Measurements from ENCODE around the gene C16orf46. TPM values are rescaled to one million over a fixed set of nuclear protein-coding genes. Genes with fewer than 3 reads are reported as not detected.
A peak's percentile ranks its signal among the peaks of the same experiment; 100 is the strongest.

Gene C16orf46, protein sequence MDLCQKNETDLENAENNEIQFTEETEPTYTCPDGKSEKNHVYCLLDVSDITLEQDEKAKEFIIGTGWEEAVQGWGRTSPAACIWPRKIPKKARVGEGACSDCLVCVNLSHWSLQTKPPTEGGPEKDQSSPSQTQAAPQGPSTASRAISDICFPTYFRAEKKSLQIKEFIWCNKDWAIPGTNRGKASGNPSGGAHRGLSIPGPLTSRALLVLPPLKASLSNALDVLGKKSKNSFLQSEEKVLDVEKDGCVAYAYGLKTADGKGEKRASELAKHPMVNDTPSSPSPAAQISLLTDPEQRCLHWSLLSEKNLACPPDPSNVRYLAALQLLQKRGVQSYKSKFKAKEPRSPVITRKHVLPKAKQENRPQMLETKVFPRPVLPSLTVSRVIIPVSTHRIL
- 1 to 10 TPM in 4 of 6 donors, under 1 TPM in 1, not detected in 1; 0.76 to 8.4 (median 3.6) TPM for total RNA-seq

DNA sequence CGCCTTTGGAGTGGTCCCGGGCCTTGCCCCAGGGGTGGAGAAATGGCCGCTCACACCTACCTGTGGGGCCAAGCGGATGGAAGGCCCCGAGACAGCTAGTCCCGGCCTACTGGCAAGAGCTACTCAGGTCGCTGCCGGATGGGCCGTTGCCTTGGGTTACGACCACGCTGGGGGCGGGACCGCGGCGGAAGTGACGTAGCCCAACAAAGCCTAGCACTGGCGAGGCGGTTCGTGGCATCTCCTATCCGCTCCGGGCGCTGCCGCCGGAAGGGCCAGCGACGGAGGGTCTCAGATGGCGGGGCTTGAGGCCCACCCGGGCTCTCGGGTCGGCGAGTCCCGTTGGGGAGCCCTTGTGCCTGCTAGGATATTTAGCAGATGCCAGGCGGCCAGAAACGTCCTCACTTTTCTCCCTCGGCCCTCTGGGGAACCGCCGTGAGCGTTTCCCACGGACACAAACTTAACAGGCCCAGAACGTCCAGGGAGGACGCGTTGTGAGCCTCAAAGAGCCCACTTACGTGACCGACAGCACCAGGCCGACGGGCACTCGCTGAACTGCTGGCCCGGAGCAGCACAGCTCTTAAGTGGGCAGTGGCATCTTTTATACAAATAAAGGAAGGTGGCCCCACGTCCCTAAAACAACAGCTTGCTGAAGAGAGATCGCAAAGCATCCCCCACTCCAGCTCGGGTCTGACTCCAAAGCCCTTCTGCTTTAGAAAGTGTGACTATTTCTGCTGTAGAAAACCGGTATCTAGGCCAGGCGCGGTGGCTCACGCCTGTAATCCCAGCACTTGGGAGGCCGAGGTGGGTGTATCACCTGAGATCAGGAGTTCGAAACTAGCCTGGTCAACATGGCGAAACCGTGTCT is at the start of gene C16orf46:
C16orf46 (minus strand) TSS at position 163 of the 865 bp plus-strand sequence. CDS start 13,283 bp downstream, outside the sequence.
- Histone ChIP-seq H3K36me3 (no peaks in the 10 kb centered on the region), H3K4me1 (peaks cover 4 to 14% (median 8%) of the 10 kb centered on the region in 4 donors), H3K27ac (peak within 1 kb of the TSS; percentile 91 to 96 (median 94)), H3K27me3 (no peaks in the 10 kb centered on the region), H3K4me3 (peak within 1 kb of the TSS; percentile 58 to 97 (median 72)), H3K9me3 (no peaks in the 10 kb centered on the region)
- TF ChIP-seq EP300 (IDR thresholded peaks at IDR 0.05), result peak in 1 of 4 donors; percentile 60
- peak in 3 of 4 donors; percentile 66 to 90 (median 89) for TF ChIP-seq POLR2A (IDR thresholded peaks at IDR 0.05)
- TF ChIP-seq POLR2AphosphoS5 (IDR thresholded peaks at IDR 0.05), result peak; percentile 93 to 95
- TF ChIP-seq, protein P1, sequence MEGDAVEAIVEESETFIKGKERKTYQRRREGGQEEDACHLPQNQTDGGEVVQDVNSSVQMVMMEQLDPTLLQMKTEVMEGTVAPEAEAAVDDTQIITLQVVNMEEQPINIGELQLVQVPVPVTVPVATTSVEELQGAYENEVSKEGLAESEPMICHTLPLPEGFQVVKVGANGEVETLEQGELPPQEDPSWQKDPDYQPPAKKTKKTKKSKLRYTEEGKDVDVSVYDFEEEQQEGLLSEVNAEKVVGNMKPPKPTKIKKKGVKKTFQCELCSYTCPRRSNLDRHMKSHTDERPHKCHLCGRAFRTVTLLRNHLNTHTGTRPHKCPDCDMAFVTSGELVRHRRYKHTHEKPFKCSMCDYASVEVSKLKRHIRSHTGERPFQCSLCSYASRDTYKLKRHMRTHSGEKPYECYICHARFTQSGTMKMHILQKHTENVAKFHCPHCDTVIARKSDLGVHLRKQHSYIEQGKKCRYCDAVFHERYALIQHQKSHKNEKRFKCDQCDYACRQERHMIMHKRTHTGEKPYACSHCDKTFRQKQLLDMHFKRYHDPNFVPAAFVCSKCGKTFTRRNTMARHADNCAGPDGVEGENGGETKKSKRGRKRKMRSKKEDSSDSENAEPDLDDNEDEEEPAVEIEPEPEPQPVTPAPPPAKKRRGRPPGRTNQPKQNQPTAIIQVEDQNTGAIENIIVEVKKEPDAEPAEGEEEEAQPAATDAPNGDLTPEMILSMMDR (IDR thresholded peaks at IDR 0.05), result peak in 1 of 6 experiments; percentile 8
- ATAC-seq (ENCODE audit: low FRiP score in 2 of 2) (peak; percentile 99), DNase-seq (peak; percentile 98 to 100)
- 13 to 44% methylated on average over 13 to 51 of the region's 59 CpGs for WGBS, 2 donors

DNA sequence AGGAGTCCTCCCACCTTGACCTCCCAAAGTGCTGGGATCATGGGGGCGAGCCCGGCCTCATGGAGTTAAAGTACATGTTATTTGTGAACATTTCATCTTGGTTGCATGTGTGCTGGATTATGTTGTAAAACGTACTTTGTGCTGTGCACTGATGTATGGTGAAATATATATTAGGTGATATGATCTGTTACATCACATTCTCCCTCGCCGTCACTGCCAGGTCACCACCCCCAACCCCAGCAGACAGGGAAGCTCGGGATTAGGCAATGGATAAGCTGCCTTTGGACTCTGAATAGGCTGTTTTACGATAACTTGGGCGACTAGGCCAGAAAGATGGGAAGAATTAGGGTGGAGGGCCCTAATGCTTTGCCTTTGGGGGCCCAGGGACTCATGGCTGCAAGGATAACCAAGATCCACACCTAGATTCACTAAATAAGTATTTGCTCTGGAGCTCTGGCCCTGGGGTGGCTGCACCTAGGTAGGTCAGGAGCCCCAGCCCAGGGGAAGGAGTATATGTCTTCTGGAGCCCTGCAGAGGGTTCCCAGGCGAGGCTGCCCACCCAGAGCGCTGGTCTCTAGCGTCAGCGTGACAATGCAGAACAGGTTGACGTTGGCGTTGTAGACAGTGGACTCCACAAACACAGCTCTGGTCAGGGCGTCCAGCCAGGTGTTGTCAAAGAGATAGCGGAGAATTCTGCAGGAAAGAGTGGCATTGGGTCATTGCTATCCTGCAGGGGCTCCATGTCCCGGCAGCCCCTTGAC is 46.2 kb upstream of the C16orf46 start:
- Histone ChIP-seq H3K27ac (no peak overlapping the region), H3K27me3 (no peaks in the 10 kb centered on the region), H3K4me3 (no peak overlapping the region), H3K36me3 (no peaks in the 10 kb centered on the region), H3K4me1 (no peaks in the 10 kb centered on the region), H3K9me3 (no peaks in the 10 kb centered on the region)
- no peak for ATAC-seq (ENCODE audit: low FRiP score in 2 of 2)
- TF ChIP-seq, protein P1 (IDR thresholded peaks at IDR 0.05), result no peak
- TF ChIP-seq EP300 (IDR thresholded peaks at IDR 0.05) (no peak), POLR2A (IDR thresholded peaks at IDR 0.05) (no peak), POLR2AphosphoS5 (IDR thresholded peaks at IDR 0.05) (no peak)
- DNase-seq, result no peak
- WGBS, 2 donors, result 79 to 84% methylated on average over 8 to 17 of the region's 17 CpGs

DNA sequence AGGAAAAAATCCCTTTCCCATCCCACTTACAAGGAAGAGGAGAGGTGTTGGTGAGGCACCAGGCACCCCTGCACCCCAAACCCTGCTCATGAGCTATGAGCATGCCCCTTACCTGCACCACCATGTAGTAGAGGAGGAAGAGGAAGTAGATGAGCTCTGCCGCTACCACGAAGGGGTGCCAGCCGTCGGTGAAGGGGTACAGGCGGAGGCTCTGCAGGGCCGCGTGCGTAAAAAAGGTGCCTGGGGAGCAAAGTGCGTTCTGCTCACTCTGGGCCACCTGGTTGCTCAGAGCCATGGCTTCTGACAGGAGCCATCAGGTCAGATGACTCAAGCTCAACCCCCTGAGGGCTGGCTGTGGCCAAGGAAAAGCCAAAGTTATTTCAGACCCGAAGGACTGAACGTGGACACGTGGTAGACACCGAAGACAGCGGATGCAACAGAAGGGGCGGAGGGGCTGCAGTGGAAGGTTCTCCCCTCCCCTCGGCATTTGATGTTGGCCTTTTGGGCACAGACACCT is 44.5 kb upstream of the C16orf46 start:
- H3K27me3 ChIP-seq, result no peaks in the 10 kb centered on the region
- H3K4me1 ChIP-seq, result no peaks in the 10 kb centered on the region
- no peaks in the 10 kb centered on the region for H3K9me3 ChIP-seq
- TF ChIP-seq EP300 (IDR thresholded peaks at IDR 0.05), result no peak
- TF ChIP-seq POLR2AphosphoS5 (IDR thresholded peaks at IDR 0.05), result no peak
- TF ChIP-seq, protein P1 (IDR thresholded peaks at IDR 0.05), result no peak
- TF ChIP-seq POLR2A (IDR thresholded peaks at IDR 0.05), result no peak
- DNase-seq (no peak), ATAC-seq (ENCODE audit: low FRiP score in 2 of 2) (no peak)
- no peak overlapping the region for H3K4me3 ChIP-seq
- H3K36me3 ChIP-seq, result no peaks in the 10 kb centered on the region
- WGBS, 2 donors, result 89 to 92% methylated on average over 16 of the region's 16 CpGs
- H3K27ac ChIP-seq, result no peak overlapping the region

DNA sequence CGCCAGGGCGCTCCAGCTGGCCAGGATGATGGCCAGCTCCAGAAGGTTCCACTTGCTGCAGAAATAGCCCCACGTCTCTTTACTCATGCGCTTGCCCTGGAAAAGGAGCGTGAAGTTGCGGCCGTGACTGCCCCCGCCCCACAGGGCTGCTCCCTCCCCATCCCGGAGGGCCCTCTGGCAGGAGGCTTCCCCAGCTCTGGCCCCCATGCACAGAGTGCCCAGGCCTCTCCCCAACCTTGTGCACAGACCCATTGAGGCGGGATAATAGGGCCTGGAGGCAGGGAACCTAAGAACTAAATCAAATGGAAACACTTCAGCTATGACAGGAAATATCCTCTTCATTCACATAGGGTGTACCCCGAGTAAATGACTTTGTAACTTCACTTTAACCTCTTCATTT is 40.4 kb upstream of the C16orf46 start:
- Histone ChIP-seq H3K27ac (no peak overlapping the region), H3K27me3 (no peaks in the 10 kb centered on the region), H3K4me1 (no peaks in the 10 kb centered on the region), H3K36me3 (no peaks in the 10 kb centered on the region), H3K9me3 (no peaks in the 10 kb centered on the region), H3K4me3 (no peak overlapping the region)
- 58 to 65% methylated on average over 2 to 11 of the region's 11 CpGs for WGBS, 2 donors
- no peak for DNase-seq
- peak in 1 of 2 donors; percentile 19 for ATAC-seq (ENCODE audit: low FRiP score in 2 of 2)
- no peak for TF ChIP-seq EP300 (IDR thresholded peaks at IDR 0.05)
- no peak for TF ChIP-seq POLR2A (IDR thresholded peaks at IDR 0.05)
- TF ChIP-seq POLR2AphosphoS5 (IDR thresholded peaks at IDR 0.05), result no peak

Data from upper lobe of left lung (tissue), 6 donors.